Measurements from ENCODE around the gene TMOD1. TPM values are rescaled to one million over a fixed set of nuclear protein-coding genes. Genes with fewer than 3 reads are reported as not detected.

The TMOD1 gene
- total RNA-seq, 4 donors from 2014 or later: 1.8 to 4.9 (median 2.9) TPM

DNA sequence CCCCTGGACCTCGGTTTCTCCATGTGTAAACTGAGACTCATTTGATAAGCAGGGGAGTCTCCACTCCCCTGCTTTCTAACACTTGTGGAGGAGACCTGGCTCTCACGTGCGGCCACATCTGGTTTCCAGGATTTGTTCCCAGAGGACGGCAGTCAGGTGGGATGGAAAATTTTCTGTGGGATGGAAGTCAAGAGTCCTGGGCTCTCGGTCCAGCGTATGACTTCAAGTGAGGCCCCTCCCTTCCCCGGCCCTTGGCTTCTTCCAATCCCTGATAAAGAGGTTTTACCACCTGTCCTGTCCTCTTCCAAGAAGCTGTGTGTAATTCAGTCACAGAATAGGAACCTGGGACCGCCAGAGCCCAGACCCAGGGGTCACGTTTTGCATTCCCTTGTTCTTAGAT lies 35.0 kb downstream of the TMOD1 start:
- TF ChIP-seq, protein P1, sequence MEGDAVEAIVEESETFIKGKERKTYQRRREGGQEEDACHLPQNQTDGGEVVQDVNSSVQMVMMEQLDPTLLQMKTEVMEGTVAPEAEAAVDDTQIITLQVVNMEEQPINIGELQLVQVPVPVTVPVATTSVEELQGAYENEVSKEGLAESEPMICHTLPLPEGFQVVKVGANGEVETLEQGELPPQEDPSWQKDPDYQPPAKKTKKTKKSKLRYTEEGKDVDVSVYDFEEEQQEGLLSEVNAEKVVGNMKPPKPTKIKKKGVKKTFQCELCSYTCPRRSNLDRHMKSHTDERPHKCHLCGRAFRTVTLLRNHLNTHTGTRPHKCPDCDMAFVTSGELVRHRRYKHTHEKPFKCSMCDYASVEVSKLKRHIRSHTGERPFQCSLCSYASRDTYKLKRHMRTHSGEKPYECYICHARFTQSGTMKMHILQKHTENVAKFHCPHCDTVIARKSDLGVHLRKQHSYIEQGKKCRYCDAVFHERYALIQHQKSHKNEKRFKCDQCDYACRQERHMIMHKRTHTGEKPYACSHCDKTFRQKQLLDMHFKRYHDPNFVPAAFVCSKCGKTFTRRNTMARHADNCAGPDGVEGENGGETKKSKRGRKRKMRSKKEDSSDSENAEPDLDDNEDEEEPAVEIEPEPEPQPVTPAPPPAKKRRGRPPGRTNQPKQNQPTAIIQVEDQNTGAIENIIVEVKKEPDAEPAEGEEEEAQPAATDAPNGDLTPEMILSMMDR (IDR thresholded peaks at IDR 0.05): no peak
- intact Hi-C loops (cut with DNase I; ENCODE audit: low total_unique reads): no loop called here
- peak in 1 of 2 donors; percentile 79 for DNase-seq (ENCODE audit: low spot score in 2 of 2)
- no peak overlapping the region for H3K4me3 ChIP-seq (ENCODE audit: low read depth, poor library complexity, severe bottlenecking)
- WGBS, 2 donors: 80 to 84% methylated on average over 9 of the region's 9 CpGs

- intact Hi-C loops (cut with DNase I; ENCODE audit: low total_unique reads): no loop called here
- TF ChIP-seq, protein P1 (IDR thresholded peaks at IDR 0.05): no peak
- no peak for DNase-seq (ENCODE audit: low spot score in 2 of 2)
- WGBS, 2 donors: 75 to 81% methylated on average over 1 of the region's 1 CpG
- H3K4me3 ChIP-seq (ENCODE audit: low read depth, poor library complexity, severe bottlenecking): no peak overlapping the region
These were observed 42.1 kb downstream of the TMOD1 start for GRCh38 chr9:97543561-97543960.

GRCh38 chr9:97545486-97545885 lies 44.0 kb downstream of the TMOD1 start:
- TF ChIP-seq POLR2A (IDR thresholded peaks at IDR 0.05): no peak
- TF ChIP-seq, protein P1 (IDR thresholded peaks at IDR 0.05): no peak
- intact Hi-C loops (cut with DNase I; ENCODE audit: low total_unique reads): no loop called here
- H3K4me3 ChIP-seq (ENCODE audit: low read depth, poor library complexity, severe bottlenecking): no peak overlapping the region
- DNase-seq (ENCODE audit: low spot score in 2 of 2): peak in 1 of 2 donors; percentile 40
- WGBS, 2 donors: 68 to 69% methylated on average over 8 of the region's 8 CpGs

DNA sequence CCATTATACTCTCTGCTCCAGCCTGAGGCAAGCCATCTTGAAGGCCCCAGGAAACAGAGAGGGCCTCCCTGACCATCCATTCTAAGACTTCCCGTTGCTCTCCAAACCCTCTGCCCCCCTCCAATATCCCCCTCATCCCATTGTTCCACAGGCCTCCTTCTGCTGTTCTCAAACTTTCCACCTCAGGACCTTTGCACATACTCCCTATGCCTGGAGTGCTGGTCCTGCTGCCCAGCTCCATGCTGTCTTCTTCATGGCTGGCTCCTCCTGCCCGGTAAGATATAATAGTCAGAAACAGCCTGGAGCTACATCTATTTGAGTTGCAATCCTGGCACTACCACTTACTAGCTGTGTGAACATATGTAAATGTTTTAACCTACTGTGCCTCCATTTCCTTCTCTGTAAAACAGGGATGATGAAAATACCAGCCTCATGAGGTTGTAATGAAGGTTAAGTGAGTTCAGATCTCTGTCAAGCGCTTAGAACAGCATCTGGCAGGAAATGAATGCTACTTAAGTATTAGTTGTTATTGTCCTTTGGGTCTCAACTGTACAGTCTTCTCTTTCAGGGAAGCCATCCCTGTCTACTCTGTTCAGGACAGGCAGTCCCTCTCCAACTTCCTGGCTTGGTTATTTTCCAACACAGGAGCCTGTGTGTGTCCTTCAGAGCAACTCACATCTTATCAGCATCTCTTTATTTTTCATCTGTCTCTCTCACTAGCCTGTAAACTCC lies 45.8 kb downstream of the TMOD1 start:
- intact Hi-C loops (cut with DNase I; ENCODE audit: low total_unique reads): no loop called here
- TF ChIP-seq POLR2A (IDR thresholded peaks at IDR 0.05): no peak
- TF ChIP-seq, protein P1 (IDR thresholded peaks at IDR 0.05): no peak
- WGBS, 2 donors: 64 to 65% methylated on average over 3 of the region's 3 CpGs
- H3K4me3 ChIP-seq (ENCODE audit: low read depth, poor library complexity, severe bottlenecking): no peak overlapping the region
- DNase-seq (ENCODE audit: low spot score in 2 of 2): peak in 1 of 2 donors; percentile 25

DNA sequence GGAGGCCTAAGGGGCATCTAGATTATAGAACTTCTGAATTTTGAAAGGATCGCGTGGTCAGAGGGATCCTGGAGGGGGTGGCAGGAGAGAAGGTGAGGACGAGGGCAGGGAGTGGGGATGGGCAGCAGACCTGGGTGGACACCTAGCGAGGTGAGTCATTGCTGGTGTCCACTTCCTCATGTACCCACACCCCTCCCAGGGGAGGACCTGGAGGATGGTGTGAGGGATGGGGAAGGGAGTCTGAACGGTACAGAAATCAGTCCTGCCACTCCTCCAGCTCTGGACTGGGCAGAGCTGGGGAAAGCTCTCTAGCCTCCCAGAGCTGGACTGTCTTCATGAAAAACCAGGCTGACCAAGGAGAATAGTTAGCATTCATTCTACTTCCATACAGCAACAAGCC lies 46.9 kb downstream of the TMOD1 start:
- TF ChIP-seq POLR2A (IDR thresholded peaks at IDR 0.05): no peak
- TF ChIP-seq, protein P1 (IDR thresholded peaks at IDR 0.05): no peak
- intact Hi-C loops (cut with DNase I; ENCODE audit: low total_unique reads): no loop called here

More for the DNA sequence above, 46.9 kb downstream of the TMOD1 start:
- 62 to 80% methylated on average over 5 of the region's 5 CpGs for WGBS, 2 donors
- DNase-seq (ENCODE audit: low spot score in 2 of 2): peak in 1 of 2 donors; percentile 57
- no peak overlapping the region for H3K4me3 ChIP-seq (ENCODE audit: low read depth, poor library complexity, severe bottlenecking)
